Neural progenitor cell (in vitro differentiated cells): ENCODE data around the gene SH2D3A.
"Not testable (repeated sequence)": the region's sequence is repeated elsewhere in the genome, so short reads cannot be mapped to it uniquely, and the experiment has no call there.

Experiments used
- EZH2 ChIP-seq: fragments of 200-600 bp; sonication (generic); IDR thresholded peaks from 2 replicates; pipeline ENCODE4 v1.6.1; 2017; ENCODE audit warnings: antibody characterized with exemption, mild to moderate bottlenecking, moderate library complexity
- TF ChIP-seq, protein P1 (sequence below): fragments of 200-600 bp; sonication (generic); IDR thresholded peaks from 2 replicates; pipeline ENCODE4 v1.5.1; 2017; ENCODE audit warnings: antibody characterized with exemption, mild to moderate bottlenecking

DNA sequence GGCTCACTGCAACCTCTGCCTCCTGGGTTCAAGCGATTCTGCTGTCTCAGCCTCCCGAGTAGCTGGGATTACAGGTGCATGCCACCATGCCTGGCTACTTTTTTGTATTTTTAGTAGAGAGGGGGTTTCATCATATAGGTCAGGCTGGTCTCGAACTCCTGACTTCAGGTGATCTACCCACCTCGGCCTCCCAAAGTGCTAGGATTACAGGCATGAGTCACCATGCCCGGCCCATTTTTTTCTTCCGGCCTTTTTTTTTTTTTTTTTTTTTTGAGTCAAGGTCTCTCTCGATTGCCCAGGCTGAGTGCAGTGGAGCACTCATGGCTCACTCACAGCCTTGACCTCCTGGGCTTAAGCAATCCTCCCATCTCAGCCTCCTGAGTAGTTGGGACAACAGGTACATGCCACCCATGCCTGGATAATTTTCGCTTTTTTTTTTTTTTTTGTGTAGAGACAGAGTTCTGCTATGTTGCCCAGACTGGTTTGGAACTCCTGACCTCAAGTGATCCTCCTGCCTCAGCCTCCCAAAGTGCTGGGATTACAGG lies 4.9 kb downstream of the SH2D3A start:
- TF ChIP-seq, protein P1, sequence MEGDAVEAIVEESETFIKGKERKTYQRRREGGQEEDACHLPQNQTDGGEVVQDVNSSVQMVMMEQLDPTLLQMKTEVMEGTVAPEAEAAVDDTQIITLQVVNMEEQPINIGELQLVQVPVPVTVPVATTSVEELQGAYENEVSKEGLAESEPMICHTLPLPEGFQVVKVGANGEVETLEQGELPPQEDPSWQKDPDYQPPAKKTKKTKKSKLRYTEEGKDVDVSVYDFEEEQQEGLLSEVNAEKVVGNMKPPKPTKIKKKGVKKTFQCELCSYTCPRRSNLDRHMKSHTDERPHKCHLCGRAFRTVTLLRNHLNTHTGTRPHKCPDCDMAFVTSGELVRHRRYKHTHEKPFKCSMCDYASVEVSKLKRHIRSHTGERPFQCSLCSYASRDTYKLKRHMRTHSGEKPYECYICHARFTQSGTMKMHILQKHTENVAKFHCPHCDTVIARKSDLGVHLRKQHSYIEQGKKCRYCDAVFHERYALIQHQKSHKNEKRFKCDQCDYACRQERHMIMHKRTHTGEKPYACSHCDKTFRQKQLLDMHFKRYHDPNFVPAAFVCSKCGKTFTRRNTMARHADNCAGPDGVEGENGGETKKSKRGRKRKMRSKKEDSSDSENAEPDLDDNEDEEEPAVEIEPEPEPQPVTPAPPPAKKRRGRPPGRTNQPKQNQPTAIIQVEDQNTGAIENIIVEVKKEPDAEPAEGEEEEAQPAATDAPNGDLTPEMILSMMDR, result not testable (repeated sequence)
- not testable (repeated sequence) for TF ChIP-seq EZH2
